NCI-H526 treated with DMSO at 0.1 percent for 48 hours (cell line): ENCODE results near the gene ALDH1A1.

Source experiments
- DNase-seq: peaks from one replicate; lab custom pipeline; 2025; lab: John Stamatoyannopoulos, UW

ALDH1A1 gene

GRCh38 chr9:72952914-72953313, at the start of gene ALDH1A1:
ALDH1A1 (minus strand) TSS chr9:72953053; CDS start chr9:72953000, 53 bp downstream.
- peak; percentile 76 for DNase-seq

GRCh38 chr9:73001860-73002259, 49.0 kb upstream of the ALDH1A1 start:
- no peak for DNase-seq

GRCh38 chr9:72998363-72998762, 45.5 kb upstream of the ALDH1A1 start:
- no peak for DNase-seq

- DNase-seq: no peak
Observed at GRCh38 chr9:72997387-72997995, 44.6 kb upstream of the ALDH1A1 start.

- no peak for DNase-seq
Observed at GRCh38 chr9:72996684-72997314, 43.9 kb upstream of the ALDH1A1 start.

- DNase-seq: no peak
Observed at GRCh38 chr9:72996114-72996513, 43.3 kb upstream of the ALDH1A1 start.

- no peak for DNase-seq
Observed at GRCh38 chr9:72995131-72996024, 42.5 kb upstream of the ALDH1A1 start.

GRCh38 chr9:72991772-72992171, 38.9 kb upstream of the ALDH1A1 start:
- DNase-seq: no peak

GRCh38 chr9:72990397-72991182, 37.7 kb upstream of the ALDH1A1 start:
- no peak for DNase-seq

- no peak for DNase-seq
Observed at GRCh38 chr9:72986522-72987116, 33.8 kb upstream of the ALDH1A1 start.

GRCh38 chr9:72985746-72986145, 32.9 kb upstream of the ALDH1A1 start:
- no peak for DNase-seq

- DNase-seq: peak; percentile 39
Observed at GRCh38 chr9:72984991-72985390, 32.1 kb upstream of the ALDH1A1 start.

GRCh38 chr9:72984226-72984947, 31.5 kb upstream of the ALDH1A1 start:
- no peak for DNase-seq

GRCh38 chr9:72983512-72984225, 30.8 kb upstream of the ALDH1A1 start:
- DNase-seq: peak; percentile 76

GRCh38 chr9:72983056-72983455, 30.2 kb upstream of the ALDH1A1 start:
- DNase-seq: peak; percentile 76

- DNase-seq: no peak
Observed at GRCh38 chr9:72982146-72982799, 29.4 kb upstream of the ALDH1A1 start.

GRCh38 chr9:72981433-72981832, 28.6 kb upstream of the ALDH1A1 start:
- DNase-seq: no peak

GRCh38 chr9:72980600-72981265, 27.9 kb upstream of the ALDH1A1 start:
- DNase-seq: peak; percentile 69

GRCh38 chr9:72980183-72980582, 27.3 kb upstream of the ALDH1A1 start:
- no peak for DNase-seq
